WTC11 (cell line): ENCODE data around the gene ACOXL. TPM values are rescaled to one million over a fixed set of nuclear protein-coding genes. Genes with fewer than 3 reads are reported as not detected.

ENCODE experiments used
- ATAC-seq: fragments of 200-7000 bp; cut with Tn5 transposase; 2 replicates; pipeline ENCODE4 v1.10.0; 2021; ENCODE audit warnings: mild to moderate bottlenecking, moderate library complexity
- CTCF ChIA-PET: fragments of 300-600 bp; sonication (Branson Sonifier 250); formaldehyde crosslinking; loops from one replicate; lab custom pipeline; 2021; ENCODE audit warnings: antibody characterized with exemption; lab: Charles Lee
- POLR2A ChIA-PET: fragments of 350-600 bp; sonication (Branson Sonifier 250); formaldehyde crosslinking; loops from one replicate; lab custom pipeline; 2021; ENCODE audit warnings: antibody characterized with exemption; lab: Charles Lee
- DNase-seq: peaks from one replicate; pipeline ENCODE4 v3.0.0; 2021; ENCODE audit warnings: low spot score
- H3K27ac Mint-ChIP-seq: 2 replicates; pipeline ENCODE4 v1.8.0; 2021; ENCODE audit warnings: mixed read lengths
- H3K27me3 Mint-ChIP-seq: 2 replicates; pipeline ENCODE4 v1.8.0; 2021; ENCODE audit warnings: low read depth, mild to moderate bottlenecking, moderate library complexity, mixed read lengths
- H3K36me3 Mint-ChIP-seq: 2 replicates; pipeline ENCODE4 v1.8.0; 2021; ENCODE audit warnings: mixed read lengths
- H3K4me1 Mint-ChIP-seq: 2 replicates; pipeline ENCODE4 v1.8.0; 2022; ENCODE audit warnings: mixed read lengths
- H3K4me3 Mint-ChIP-seq: 2 replicates; pipeline ENCODE4 v1.8.0; 2021; ENCODE audit warnings: mild to moderate bottlenecking, moderate library complexity, mixed read lengths
- H3K9me3 Mint-ChIP-seq: 2 replicates; pipeline ENCODE4 v1.8.0; 2021; ENCODE audit warnings: mixed read lengths
- ATF2 ChIP-seq: sonication (generic); formaldehyde crosslinking; IDR thresholded peaks from 2 replicates; pipeline ENCODE4 v1.8.1; 2022; ENCODE audit warnings: low read depth, missing genetic modification reagents, borderline replicate concordance
- ATF6 ChIP-seq: sonication (generic); formaldehyde crosslinking; IDR thresholded peaks from 2 replicates; pipeline ENCODE4 v1.8.1; 2023; ENCODE audit warnings: mild to moderate bottlenecking, missing genetic modification reagents
- ETV6 ChIP-seq: sonication (generic); formaldehyde crosslinking; IDR thresholded peaks from 2 replicates; pipeline ENCODE4 v1.8.1; 2022; ENCODE audit warnings: mild to moderate bottlenecking, missing genetic modification reagents
- PREB ChIP-seq: sonication (generic); formaldehyde crosslinking; IDR thresholded peaks from 2 replicates; pipeline ENCODE4 v1.8.1; 2022; ENCODE audit warnings: mild to moderate bottlenecking, missing genetic modification reagents, moderate library complexity, borderline replicate concordance
- STAT6 ChIP-seq: sonication (generic); formaldehyde crosslinking; conservative IDR thresholded peaks from 2 replicates; pipeline ENCODE4 v1.8.1; 2023; ENCODE audit warnings: mild to moderate bottlenecking, low read depth, missing genetic modification reagents, moderate library complexity
- ZBTB21 ChIP-seq: sonication (generic); formaldehyde crosslinking; IDR thresholded peaks from 2 replicates; pipeline ENCODE4 v1.8.1; 2023; ENCODE audit warnings: mild to moderate bottlenecking, missing genetic modification reagents, borderline replicate concordance
- ZBTB43 ChIP-seq: sonication (generic); formaldehyde crosslinking; IDR thresholded peaks from 2 replicates; pipeline ENCODE4 v1.8.1; 2023; ENCODE audit warnings: mild to moderate bottlenecking, missing genetic modification reagents
- ZMAT4 ChIP-seq: fragments of 250-450 bp; sonication (Bioruptor Pico); IDR thresholded peaks from 2 replicates; pipeline ENCODE4 v1.9.0; 2021; ENCODE audit warnings: mild to moderate bottlenecking
- ZNF423 ChIP-seq: fragments of 250-450 bp; sonication (Bioruptor Pico); IDR thresholded peaks from 2 replicates; pipeline ENCODE4 v2.1.2; 2022; ENCODE audit warnings: mild to moderate bottlenecking, moderate library complexity
- ZNF425 ChIP-seq: fragments of 250-450 bp; sonication (Bioruptor Pico); conservative IDR thresholded peaks from 2 replicates; pipeline ENCODE4 v1.9.0; 2021; ENCODE audit warnings: mild to moderate bottlenecking
- ZNF532 ChIP-seq: fragments of 250-450 bp; sonication (Bioruptor Pico); IDR thresholded peaks from 2 replicates; pipeline ENCODE4 v1.9.0; 2021; ENCODE audit warnings: mild to moderate bottlenecking, borderline replicate concordance
- total RNA-seq: library from RNA; stranded (reverse); gene quantifications from 3 replicates; pipeline ENCODE4 v1.2.3, GENCODE V29; 2021

Gene ACOXL
- total RNA-seq, 1 experiment from 2014 or later: 14.9 TPM

- ATAC-seq (no peak), DNase-seq (no peak)
- ChIA-PET POLR2A (no interaction called here), CTCF (no interaction called here)
- Mint-ChIP-seq H3K4me1 (peaks cover 36% of the 10 kb centered on the region), H3K27me3 (no peaks in the 10 kb centered on the region), H3K36me3 (peaks cover 9% of the 10 kb centered on the region; the same call in 1 of the 2 replicates), H3K27ac (no peak overlapping the region), H3K4me3 (no peak overlapping the region), H3K9me3 (peaks cover 4% of the 10 kb centered on the region; the same call in 1 of the 2 replicates)
- no peak for TF ChIP-seq ZMAT4 (CRISPR knock-in tag)
- no peak for TF ChIP-seq ATF2
- no peak for TF ChIP-seq ETV6 (CRISPR knock-in tag)
- no peak for TF ChIP-seq ATF6 (CRISPR knock-in tag)
- no peak for TF ChIP-seq ZBTB43
- TF ChIP-seq PREB (CRISPR knock-in tag): no peak
- no peak for TF ChIP-seq ZBTB21 (CRISPR knock-in tag)
- TF ChIP-seq STAT6 (CRISPR knock-in tag): no peak
- no peak for TF ChIP-seq ZNF425 (CRISPR knock-in tag)
- no peak for TF ChIP-seq ZNF423
- TF ChIP-seq ZNF532 (CRISPR knock-in tag): no peak
Observed at GRCh38 chr2:110843496-110843895, 111.1 kb downstream of the ACOXL start.
